Limb (tissue), 2 donors: ENCODE measurements around the gene SCARF2.
"Not testable (repeated sequence)": the region's sequence is repeated elsewhere in the genome, so short reads cannot be mapped to it uniquely, and the experiment has no call there.

Experiments used
- DNase-seq, 2 donors: peaks; one replicate each; pipeline ENCODE4 v3.0.0-alpha.2; 2016; ENCODE audit errors: extremely low spot score in 2 of 2

Gene SCARF2

GRCh38 chr22:20428496-20429253, 8.9 kb downstream of the SCARF2 start:
- no peak for DNase-seq

- DNase-seq: no peak
Measured at GRCh38 chr22:20427945-20428417, 9.6 kb downstream of the SCARF2 start.

DNA sequence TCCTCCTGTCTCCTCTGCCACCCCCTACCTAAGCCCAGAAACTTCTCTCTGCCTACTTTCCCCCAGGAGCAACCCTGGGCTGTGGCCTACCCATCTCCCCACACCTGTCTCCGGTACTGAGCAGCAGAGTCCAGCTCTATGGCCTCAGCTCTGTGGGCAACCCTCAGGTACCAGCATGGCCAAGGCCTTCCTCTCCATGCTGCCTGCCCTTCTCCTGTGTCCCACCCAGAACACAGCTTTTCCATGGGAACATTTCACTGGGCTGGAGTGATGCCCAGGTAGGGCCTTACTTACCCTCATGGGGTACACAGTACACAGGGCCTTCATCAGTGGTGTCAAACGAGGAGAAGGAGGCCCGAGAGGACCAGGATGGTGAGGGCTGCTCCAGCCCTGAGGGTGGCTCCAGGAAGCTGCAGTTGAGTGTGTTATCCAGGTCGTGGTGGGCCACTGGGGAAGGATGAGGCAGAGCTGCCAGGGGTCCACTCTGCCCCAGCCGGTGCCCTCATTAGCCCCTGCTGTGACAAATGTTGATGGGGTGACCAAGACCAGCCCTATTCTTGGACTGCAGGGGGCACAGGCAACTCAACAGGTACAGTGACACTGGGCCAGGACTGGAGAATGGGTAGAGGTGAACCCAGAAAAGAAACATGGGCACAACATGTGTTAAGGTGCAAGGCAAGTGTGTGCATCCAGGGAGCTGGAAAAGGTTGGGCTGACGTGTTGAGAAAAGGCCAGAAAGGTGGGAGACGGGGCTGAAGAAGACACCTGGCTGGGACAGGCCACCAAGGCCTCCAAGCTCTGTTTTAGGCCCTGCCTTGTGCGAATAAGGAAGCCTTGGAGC, 10.3 kb downstream of the SCARF2 start:
- no peak for DNase-seq

GRCh38 chr22:20426259-20426615, 11.4 kb downstream of the SCARF2 start:
- DNase-seq: no peak

DNA sequence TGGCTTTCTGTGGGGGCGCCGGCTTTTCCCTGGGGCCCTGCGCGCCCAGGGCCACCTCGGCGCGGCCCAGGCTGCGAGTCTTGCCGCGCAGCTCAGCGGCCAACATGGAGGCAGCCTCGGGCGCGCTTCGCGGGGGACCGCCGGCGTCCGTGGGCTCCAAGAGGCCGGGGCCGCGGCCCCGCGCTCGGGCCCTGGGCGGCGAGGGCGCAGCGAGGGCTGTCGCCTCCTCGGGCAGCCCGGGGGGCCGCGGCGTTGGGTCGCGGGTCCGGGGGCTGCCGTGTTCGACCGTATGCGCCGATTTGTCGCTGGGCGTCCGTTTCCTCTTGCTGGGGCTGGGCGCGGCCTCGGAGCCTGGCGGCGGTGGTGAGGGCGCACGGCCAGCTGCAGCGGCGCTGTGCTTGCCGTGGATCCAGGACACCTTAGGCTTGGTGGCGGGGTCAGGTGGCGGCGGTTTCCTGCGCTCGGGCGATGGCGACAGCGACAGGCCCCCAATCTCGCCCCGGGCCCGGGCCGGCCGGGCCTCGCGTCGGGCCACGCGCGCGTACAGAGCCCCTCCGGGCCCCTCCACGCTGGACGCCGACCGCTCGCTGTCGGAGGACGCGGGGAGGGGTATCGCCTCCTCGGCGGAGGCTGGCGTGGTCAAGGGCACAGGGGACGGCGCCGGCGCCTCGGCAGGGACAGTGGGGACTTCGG, 11.9 kb downstream of the SCARF2 start:
- peak in 1 of 2 donors; percentile 52 for DNase-seq

- peak in 1 of 2 donors; percentile 82 for DNase-seq
Measured at GRCh38 chr22:20424932-20425565, 12.6 kb downstream of the SCARF2 start.

DNA sequence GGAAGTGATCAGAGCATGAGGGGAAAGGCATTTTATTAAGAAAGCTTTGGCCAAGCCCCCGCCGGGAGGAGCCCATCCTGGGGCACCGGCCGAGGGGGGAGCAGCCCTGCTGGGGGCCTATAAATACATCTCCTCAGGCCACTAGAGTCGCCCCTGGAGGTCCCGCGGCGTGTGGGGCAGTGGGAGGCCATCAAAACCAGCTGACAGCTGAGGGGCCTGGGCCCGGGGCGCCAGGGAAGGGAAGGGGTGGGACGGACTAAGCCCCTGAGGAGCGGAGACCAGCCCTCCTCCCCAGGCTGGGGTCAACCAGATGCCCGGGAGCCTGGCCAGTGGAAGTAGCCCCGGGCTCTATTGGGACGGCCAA, 13.1 kb downstream of the SCARF2 start:
- no peak for DNase-seq

GRCh38 chr22:20423906-20424551, 13.6 kb downstream of the SCARF2 start:
- DNase-seq: peak in 1 of 2 donors; percentile 71

DNA sequence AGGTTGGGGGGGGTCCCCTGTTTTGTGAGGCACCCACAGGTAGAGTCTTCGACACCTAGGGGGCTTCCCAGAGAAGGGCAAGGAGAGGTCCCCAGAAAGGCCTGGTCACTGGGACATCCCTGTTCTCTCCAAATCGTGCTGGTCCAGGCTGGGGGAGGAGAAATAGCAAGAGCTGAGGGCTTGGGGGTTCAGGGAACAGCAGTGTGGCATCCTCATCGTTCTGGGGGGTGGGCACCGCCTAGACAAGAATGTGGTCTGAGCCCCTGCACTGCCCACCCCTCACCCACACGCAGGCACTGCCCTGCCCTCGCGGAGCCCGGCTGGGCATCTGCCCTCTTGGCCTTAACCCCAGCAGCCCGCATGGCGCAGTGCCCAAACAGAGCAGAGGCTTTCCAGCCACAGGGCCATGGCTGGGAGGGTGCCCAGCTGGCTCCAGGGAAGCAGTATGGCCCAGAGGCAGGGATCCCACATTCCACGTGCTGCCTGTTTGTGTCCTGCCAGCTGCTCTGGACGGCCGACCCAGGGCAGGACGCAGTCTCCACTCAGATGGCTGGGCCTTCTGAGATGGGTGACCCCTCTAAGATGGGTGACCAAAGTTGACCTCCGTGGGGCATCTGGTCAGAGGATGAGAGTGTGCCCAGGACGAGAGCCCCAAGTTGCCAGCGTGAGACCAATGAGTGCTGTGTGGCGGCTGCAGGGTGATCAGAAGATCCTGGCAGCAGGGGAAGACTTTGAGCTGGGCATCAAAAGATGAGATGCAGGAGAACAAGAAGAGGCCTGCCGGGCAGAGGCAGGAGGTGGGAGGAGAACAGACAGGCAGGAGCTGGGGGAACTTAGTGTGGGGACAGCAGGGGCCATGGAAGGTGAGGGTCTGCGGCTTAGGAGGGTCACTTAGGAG, 14.4 kb downstream of the SCARF2 start:
- DNase-seq: peak in 1 of 2 donors; percentile 61

- DNase-seq: peak; percentile 77 to 86
Measured at GRCh38 chr22:20422271-20423007, 15.2 kb downstream of the SCARF2 start.

DNA sequence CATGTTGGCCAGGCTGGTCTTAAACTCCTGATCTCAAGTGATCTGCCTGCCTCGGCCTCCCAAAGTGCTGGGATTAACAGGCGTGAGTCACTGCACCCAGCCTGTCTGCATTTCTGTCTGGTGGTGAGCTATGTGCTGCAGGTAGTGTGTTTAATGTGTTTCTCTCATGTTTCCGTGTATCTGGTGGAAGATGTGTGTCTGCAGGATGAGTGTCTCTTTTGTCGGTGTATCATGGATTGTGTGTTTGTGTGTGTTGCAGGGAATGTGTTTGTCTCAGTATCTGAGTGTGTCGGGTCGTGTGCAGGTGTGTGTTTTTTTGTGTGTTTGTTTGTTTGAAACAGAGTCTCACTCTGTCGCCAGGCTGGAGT, 16.1 kb downstream of the SCARF2 start:
- no peak for DNase-seq

DNA sequence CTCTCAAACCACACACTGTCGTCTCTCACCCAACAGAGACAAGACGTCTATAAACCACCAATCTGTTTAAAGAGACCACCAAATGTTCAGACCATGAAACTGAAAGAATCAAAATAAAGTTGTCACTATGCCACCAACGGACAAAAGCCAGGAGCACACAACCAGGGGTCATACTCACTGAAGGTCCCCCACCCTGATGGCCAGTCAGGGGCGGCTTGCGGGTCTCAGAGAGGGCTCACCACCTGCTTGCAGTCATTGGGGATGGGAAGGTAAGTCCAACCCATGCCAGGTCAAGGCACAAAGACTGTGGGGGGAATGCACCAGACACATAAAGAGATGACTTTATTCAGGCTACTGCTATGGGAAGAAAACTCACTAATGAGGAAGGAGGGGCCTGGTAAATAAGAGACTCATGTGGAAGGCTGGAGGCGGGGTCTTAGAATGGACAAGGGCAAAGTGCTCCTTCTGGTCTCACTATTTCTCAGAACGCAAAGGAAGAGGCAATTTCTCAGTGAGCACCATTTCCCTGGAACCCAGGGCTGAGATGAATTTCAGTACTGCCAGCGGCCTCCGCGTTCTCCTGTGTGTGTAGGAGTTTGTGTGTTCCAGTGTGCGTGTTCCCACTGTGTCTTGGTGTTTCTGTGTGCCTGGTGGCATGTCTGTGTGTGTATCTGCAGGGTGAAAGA, 17.3 kb downstream of the SCARF2 start:
- DNase-seq: no peak

DNA sequence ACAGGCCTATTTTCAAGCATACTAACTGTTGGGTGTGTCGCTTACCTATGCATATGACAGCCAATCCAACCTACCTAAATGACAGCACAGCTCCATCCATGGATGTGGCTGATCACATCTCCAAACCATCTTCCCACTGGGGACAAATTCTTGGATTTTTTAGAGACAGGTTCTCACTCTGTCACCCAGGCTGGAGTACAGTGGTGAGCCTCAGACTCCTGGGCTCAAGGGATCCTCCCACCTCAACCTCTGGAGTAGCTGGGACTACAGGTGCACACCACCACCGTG, 18.0 kb downstream of the SCARF2 start:
- DNase-seq: no peak

DNA sequence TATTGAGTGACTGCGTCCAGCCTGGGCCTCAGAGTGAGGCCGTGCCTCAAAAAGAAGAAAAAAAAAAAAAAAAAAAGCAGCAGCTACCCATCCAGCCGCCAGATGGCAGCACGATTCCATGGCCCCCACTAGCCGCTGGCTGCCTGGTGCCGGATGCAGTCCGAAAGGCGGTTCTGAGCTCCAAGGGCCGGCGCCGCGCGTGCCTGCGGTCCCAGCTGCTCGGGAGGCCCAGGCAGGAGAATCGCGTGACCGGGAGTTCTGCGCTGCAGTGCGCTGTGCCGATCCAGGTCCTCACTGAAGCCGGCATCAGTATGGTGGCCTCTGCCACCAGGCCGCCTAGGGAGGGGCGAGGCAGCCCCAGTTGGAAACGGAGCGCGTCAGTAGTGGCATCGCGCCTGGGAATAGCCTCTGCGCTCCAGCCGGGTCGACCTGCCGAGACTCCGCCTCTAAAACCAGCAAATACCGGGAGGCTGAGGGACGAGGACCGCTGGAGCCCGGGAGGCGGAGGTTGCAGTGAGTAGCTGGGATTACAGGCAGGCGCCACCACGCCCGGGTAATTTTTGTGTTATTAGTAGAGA, 19.3 kb downstream of the SCARF2 start:
- DNase-seq: peak; percentile 80 to 88

DNA sequence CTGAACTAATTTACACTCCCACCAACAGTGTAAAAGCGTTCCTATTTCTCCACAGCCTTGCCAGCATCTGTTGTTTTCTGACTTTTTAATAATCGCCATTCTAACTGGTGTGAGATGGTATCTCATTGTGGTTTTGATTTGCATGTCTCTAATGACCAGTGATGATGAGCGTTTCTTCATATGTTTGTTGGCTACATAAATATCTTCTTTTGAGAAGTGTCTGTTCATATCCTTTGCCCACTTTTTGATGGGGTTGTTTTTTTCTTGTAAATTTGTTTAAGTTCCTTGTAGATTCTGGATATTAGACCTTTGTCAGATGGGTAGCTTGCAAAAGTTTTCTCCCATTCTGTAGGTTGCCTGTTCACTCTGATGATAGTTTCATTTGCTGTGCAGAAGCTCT, 21.9 kb downstream of the SCARF2 start:
- DNase-seq: not testable (repeated sequence)

GRCh38 chr22:20415241-20415640, 22.4 kb downstream of the SCARF2 start:
- DNase-seq: not testable (repeated sequence)

- no peak for DNase-seq
Measured at GRCh38 chr22:20414450-20414849, 23.2 kb downstream of the SCARF2 start.

- DNase-seq: no peak
Measured at GRCh38 chr22:20414059-20414440, 23.6 kb downstream of the SCARF2 start.
